GM12878 (cell line): ENCODE data around the gene IGF2BP2. TPM values are rescaled to one million over a fixed set of nuclear protein-coding genes. Genes with fewer than 3 reads are reported as not detected.

Experiments
- ATAC-seq: fragments of 200-7000 bp; cut with Tn5 transposase; 3 replicates; pipeline ENCODE4 v1.9.1; 2020; ENCODE audit warnings: mild to moderate bottlenecking, moderate library complexity
- BruUV-seq: library from RNA; stranded (reverse); fragments of 400-500 nt; replicated peaks from 2 replicates; lab custom pipeline; 2021; lab: Mats Ljungman, UMichigan
- CTCF ChIA-PET: fragments of 300-600 bp; sonication (Branson Sonifier 250); formaldehyde crosslinking; extraction: SDS; loops from one replicate; lab custom pipeline; 2021; ENCODE audit warnings: inconsistent platforms; lab: Yijun Ruan, JAX
- POLR2A ChIA-PET: fragments of 350-600 bp; formaldehyde crosslinking; extraction: SDS; loops from one replicate; lab custom pipeline; 2021; ENCODE audit warnings: inconsistent platforms; lab: Charles Lee
- RAD21 ChIA-PET: fragments of 300-600 bp; sonication (Branson Sonifier 250); formaldehyde crosslinking; loops from one replicate; lab custom pipeline; 2023; ENCODE audit warnings: antibody characterized with exemption; ENCODE audit not compliant: unreplicated experiment; lab: Charles Lee
- SMC1A ChIA-PET: fragments of 300-600 bp; sonication (Branson Sonifier 250); formaldehyde crosslinking; loops from one replicate; lab custom pipeline; 2023; ENCODE audit not compliant: unreplicated experiment, uncharacterized antibody; lab: Charles Lee
- DNase-seq: peaks from one replicate; pipeline ENCODE4 v3.0.0-alpha.2; 2011; ENCODE audit warnings: low read depth, low spot score
- FAIRE-seq: peaks from 3 replicates; lab custom pipeline; 2011; peaks lifted over from hg19 to GRCh38; lab: Jason Lieb, UNC
- H2AFZ ChIP-seq: 2 replicates; pipeline ENCODE4 v1.6.0; 2011; ENCODE audit warnings: low read depth, low read length, control low read depth; ENCODE audit not compliant: control insufficient read depth
- H3K27ac ChIP-seq: 2 replicates; pipeline ENCODE4 v1.5.1; 2011; ENCODE audit warnings: control low read depth; ENCODE audit not compliant: control insufficient read depth, insufficient read depth
- H3K27me3 ChIP-seq, 2 experiments: replicated peaks in 1 of 2; 2 replicates each; pipeline versions ENCODE4 v1.6.0 to v1.6.1; 2011; ENCODE audit warnings: low read length in 1 of 2; ENCODE audit not compliant: control insufficient read depth in 2 of 2, insufficient read depth in 2 of 2
- H3K36me3 ChIP-seq, 2 experiments: 2 replicates each; pipeline ENCODE4 v1.5.1; 2011; ENCODE audit warnings: low read length in 1 of 2; ENCODE audit not compliant: control insufficient read depth in 2 of 2, insufficient read depth in 2 of 2
- H3K4me1 ChIP-seq: 2 replicates; pipeline ENCODE4 v1.6.1; 2011; ENCODE audit warnings: mild to moderate bottlenecking, low read length, moderate library complexity, mixed read lengths; ENCODE audit not compliant: control insufficient read depth, insufficient read depth
- H3K4me2 ChIP-seq: 2 replicates; pipeline ENCODE4 v1.6.0; 2011; ENCODE audit warnings: control low read depth; ENCODE audit not compliant: control insufficient read depth, insufficient read depth
- H3K4me3 ChIP-seq: fragments of 200-600 bp; sonication (generic); 2 replicates; pipeline ENCODE4 v1.5.1; 2016
- H3K79me2 ChIP-seq: 2 replicates; pipeline ENCODE4 v1.6.0; 2011; ENCODE audit warnings: low read length; ENCODE audit not compliant: control insufficient read depth, insufficient read depth
- H3K9ac ChIP-seq: 2 replicates; pipeline ENCODE4 v1.8.0; 2011; ENCODE audit warnings: low read length, control low read depth, mixed read lengths; ENCODE audit not compliant: control insufficient read depth, insufficient read depth
- H3K9me3 ChIP-seq: replicated peaks from 3 replicates; pipeline ENCODE4 v1.5.1; 2011; ENCODE audit warnings: mild to moderate bottlenecking, low read length; ENCODE audit not compliant: control insufficient read depth, insufficient read depth
- H4K20me1 ChIP-seq: 2 replicates; pipeline ENCODE4 v1.6.0; 2011; ENCODE audit not compliant: control insufficient read depth, insufficient read depth
- BMI1 ChIP-seq: fragments of 450-650 bp; IDR thresholded peaks from 2 replicates; pipeline ENCODE4 v1.6.1; 2016; ENCODE audit warnings: mild to moderate bottlenecking, moderate library complexity, borderline replicate concordance
- CREM ChIP-seq: IDR thresholded peaks from 2 replicates; pipeline ENCODE4 v1.6.1; 2014; ENCODE audit warnings: antibody characterized with exemption, low read depth
- FOS ChIP-seq: IDR thresholded peaks from 3 replicates; pipeline ENCODE4 v1.6.1; 2011; ENCODE audit warnings: borderline replicate concordance; ENCODE audit not compliant: insufficient read length; ENCODE audit errors: extremely low read depth
- GABPA ChIP-seq: IDR thresholded peaks from 2 replicates; pipeline ENCODE4 v1.6.1; 2014; ENCODE audit warnings: antibody characterized with exemption, low read depth, mild to moderate bottlenecking, inconsistent platforms
- MEF2A ChIP-seq: IDR thresholded peaks from 2 replicates; pipeline ENCODE4 v1.6.1; 2011; ENCODE audit warnings: low read depth, mild to moderate bottlenecking, low read length, moderate library complexity; ENCODE audit not compliant: insufficient read depth
- MEF2B ChIP-seq: fragments of 450-650 bp; IDR thresholded peaks from 2 replicates; pipeline ENCODE4 v1.6.1; 2018; ENCODE audit warnings: mild to moderate bottlenecking, moderate library complexity; ENCODE audit not compliant: partially characterized antibody, poor library complexity, severe bottlenecking
- MTA2 ChIP-seq: fragments of 450-650 bp; IDR thresholded peaks from 2 replicates; pipeline ENCODE4 v1.6.1; 2016; ENCODE audit warnings: low read depth, mild to moderate bottlenecking, moderate library complexity
- MTA3 ChIP-seq: IDR thresholded peaks from 2 replicates; pipeline ENCODE4 v1.6.1; 2012; ENCODE audit warnings: low read length, inconsistent platforms, borderline replicate concordance
- MYB ChIP-seq: fragments of 150-350 bp; IDR thresholded peaks from 2 replicates; pipeline ENCODE4 v1.6.1; 2014; ENCODE audit warnings: mild to moderate bottlenecking, low read depth, low read length, borderline replicate concordance
- POLR2AphosphoS5 ChIP-seq: IDR thresholded peaks from 2 replicates; pipeline ENCODE4 v1.6.1; 2011; ENCODE audit warnings: mild to moderate bottlenecking, low read length, inconsistent platforms
- POU2F2 ChIP-seq: IDR thresholded peaks from 3 replicates; pipeline ENCODE4 v1.6.1; 2011; ENCODE audit warnings: low read depth, mild to moderate bottlenecking, low read length, borderline replicate concordance
- SPI1 ChIP-seq: IDR thresholded peaks from 2 replicates; pipeline ENCODE4 v1.6.1; 2011; ENCODE audit warnings: low read depth, mild to moderate bottlenecking, low read length, moderate library complexity, borderline replicate concordance; ENCODE audit not compliant: insufficient read depth
- STAT3 ChIP-seq: IDR thresholded peaks from 2 replicates; pipeline ENCODE4 v1.6.1; 2011; ENCODE audit warnings: low read depth, low read length, improper control_type of control experiment
- ZSCAN29 ChIP-seq: fragments of 450-650 bp; IDR thresholded peaks from 2 replicates; pipeline ENCODE4 v1.6.1; 2017; ENCODE audit warnings: mild to moderate bottlenecking, moderate library complexity
- WGBS: methylation state at CpG from one replicate; pipeline ENCODE4 v1.1.6; 2016; ENCODE audit warnings: low lambda C conversion rate; ENCODE audit not compliant: insufficient replicate concordance, insufficient coverage; ENCODE audit errors: missing lambda C conversion rate; 5-methylcytosine and 5-hydroxymethylcytosine counted together
- in situ Hi-C: fragments of 300-500 bp; cut with MboI; formaldehyde crosslinking; loops from 9 replicates; pipeline ENCODE4 v1.14.3; 2018; ENCODE audit warnings: mixed read lengths
- intact Hi-C: fragments of 100-400 bp; cut with micrococcal nuclease; formaldehyde crosslinking; loops from one replicate; pipeline ENCODE4 v1.14.2; 2022; ENCODE audit not compliant: unreplicated experiment
- polyA plus RNA-seq, 11 experiments: library from polyadenylated mRNA; depleted of rRNA in 4 of 11; unstranded in 6 of 11; stranded (reverse) in 5 of 11; fragments of >200 nt; fragmentation: Nextera tagmentation in 4 of 11; fragmentation: Illumina TruSeq in 1 of 11; extraction: Ambion mirVana in 4 of 11; extraction: Trizol in 1 of 11; gene quantifications; 1 replicate in 1 of 11; 2 replicates in 10 of 11; pipeline versions ENCODE4 v1.2.1 to v1.2.3, GENCODE V29; 2011 to 2016; ENCODE audit warnings: inconsistent platforms in 2 of 11, missing spikeins in 2 of 11, low read depth in 1 of 11
- total RNA-seq, 4 experiments: library from RNA; depleted of rRNA in 3 of 4; stranded (reverse); fragments of >200 nt in 3 of 4; fragmentation: Illumina TruSeq in 1 of 4; extraction: Trizol in 1 of 4; gene quantifications; 2 replicates each; pipeline versions ENCODE4 v1.2.1 to v1.2.3, GENCODE V29; 2013 to 2021
- TF ChIP-seq, protein P1 (sequence below): IDR thresholded peaks from 2 replicates; pipeline ENCODE4 v1.6.1; 2011; ENCODE audit warnings: low read depth, low read length, improper control_type of control experiment, borderline replicate concordance
- TF ChIP-seq, protein P2 (sequence below): fragments of 450-650 bp; IDR thresholded peaks from 2 replicates; pipeline ENCODE4 v1.6.1; 2014; ENCODE audit warnings: mild to moderate bottlenecking
- TF ChIP-seq, protein P3 (sequence below): fragments of 450-650 bp; conservative IDR thresholded peaks from 2 replicates; pipeline ENCODE4 v1.6.1; 2017; ENCODE audit warnings: mild to moderate bottlenecking, moderate library complexity

The IGF2BP2 gene
- total and polyA plus RNA-seq, 10 of the 15 experiments (the other 5 are each of a cell fraction or from before 2014, with no cell fraction given) = 0.25 to 0.72 TPM; not detected in 8

DNA sequence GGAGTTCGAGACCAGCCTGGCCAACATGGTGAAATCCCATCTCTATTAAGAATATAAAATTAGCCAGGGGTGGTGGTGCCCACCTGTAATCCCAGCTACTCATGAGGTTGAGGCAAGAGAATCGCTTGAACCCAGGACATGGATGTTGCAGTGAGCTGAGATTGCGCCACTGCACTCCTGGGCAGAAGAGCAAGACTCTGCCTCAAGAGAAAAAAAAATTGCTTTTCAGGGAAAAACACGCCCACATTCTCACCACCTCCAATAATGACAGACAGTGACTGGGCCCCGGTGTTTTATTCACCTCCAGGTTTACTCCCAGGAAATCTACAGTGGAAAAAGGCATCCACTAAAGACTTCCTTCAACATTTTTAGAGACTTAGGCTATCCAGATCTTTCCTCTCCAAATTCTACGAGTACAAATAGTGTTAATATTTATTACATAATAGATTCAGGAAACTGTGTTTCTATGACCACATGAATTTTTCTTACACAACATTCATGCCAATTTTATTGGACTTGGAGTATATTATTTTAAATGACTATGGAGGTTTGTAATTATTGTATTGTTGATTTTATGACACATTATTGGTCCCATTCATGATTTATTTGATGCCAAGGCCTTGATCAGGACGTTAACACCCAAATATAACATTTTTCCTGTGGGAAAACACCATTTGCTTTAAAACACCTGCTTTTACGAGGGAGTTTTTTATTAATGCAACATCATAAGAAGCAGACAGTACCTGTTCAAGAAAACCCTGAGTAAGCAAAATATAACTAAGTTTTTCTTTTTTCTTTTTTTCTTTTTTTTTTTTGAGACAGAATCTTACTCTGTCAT, 26.6 kb downstream of the IGF2BP2 start:
- no peaks in the 10 kb centered on the region for H3K79me2 ChIP-seq
- SMC1A ChIA-PET = no interaction called here
- DNase-seq (no peak), ATAC-seq (no peak), FAIRE-seq (no peak)
- no peak overlapping the region for H2AFZ ChIP-seq
- H3K9me3 ChIP-seq = no peaks in the 10 kb centered on the region
- H4K20me1 ChIP-seq = no peaks in the 10 kb centered on the region
- intact Hi-C loops = no loop called here
- BruUV-seq = no TSS peak
- no peaks in the 10 kb centered on the region for H3K36me3 ChIP-seq
- in situ Hi-C loops = no loop called here
- CTCF ChIA-PET = no interaction called here
- H3K4me2 ChIP-seq = no peak overlapping the region
- WGBS = 40% methylated on average over 8 of the region's 8 CpGs
- TF ChIP-seq, protein P1, sequence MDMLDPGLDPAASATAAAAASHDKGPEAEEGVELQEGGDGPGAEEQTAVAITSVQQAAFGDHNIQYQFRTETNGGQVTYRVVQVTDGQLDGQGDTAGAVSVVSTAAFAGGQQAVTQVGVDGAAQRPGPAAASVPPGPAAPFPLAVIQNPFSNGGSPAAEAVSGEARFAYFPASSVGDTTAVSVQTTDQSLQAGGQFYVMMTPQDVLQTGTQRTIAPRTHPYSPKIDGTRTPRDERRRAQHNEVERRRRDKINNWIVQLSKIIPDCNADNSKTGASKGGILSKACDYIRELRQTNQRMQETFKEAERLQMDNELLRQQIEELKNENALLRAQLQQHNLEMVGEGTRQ = no peak
- TF ChIP-seq GABPA (no peak), SPI1 (no peak), POLR2AphosphoS5 (no peak), CREM (no peak), BMI1 (no peak), MEF2A (no peak), STAT3 (no peak), FOS (no peak), MTA3 (no peak), MYB (no peak), POU2F2 (no peak), MTA2 (no peak), MEF2B (no peak), ZSCAN29 (no peak)
- TF ChIP-seq, protein P2, sequence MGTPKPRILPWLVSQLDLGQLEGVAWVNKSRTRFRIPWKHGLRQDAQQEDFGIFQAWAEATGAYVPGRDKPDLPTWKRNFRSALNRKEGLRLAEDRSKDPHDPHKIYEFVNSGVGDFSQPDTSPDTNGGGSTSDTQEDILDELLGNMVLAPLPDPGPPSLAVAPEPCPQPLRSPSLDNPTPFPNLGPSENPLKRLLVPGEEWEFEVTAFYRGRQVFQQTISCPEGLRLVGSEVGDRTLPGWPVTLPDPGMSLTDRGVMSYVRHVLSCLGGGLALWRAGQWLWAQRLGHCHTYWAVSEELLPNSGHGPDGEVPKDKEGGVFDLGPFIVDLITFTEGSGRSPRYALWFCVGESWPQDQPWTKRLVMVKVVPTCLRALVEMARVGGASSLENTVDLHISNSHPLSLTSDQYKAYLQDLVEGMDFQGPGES = no peak
- TF ChIP-seq, protein P3, sequence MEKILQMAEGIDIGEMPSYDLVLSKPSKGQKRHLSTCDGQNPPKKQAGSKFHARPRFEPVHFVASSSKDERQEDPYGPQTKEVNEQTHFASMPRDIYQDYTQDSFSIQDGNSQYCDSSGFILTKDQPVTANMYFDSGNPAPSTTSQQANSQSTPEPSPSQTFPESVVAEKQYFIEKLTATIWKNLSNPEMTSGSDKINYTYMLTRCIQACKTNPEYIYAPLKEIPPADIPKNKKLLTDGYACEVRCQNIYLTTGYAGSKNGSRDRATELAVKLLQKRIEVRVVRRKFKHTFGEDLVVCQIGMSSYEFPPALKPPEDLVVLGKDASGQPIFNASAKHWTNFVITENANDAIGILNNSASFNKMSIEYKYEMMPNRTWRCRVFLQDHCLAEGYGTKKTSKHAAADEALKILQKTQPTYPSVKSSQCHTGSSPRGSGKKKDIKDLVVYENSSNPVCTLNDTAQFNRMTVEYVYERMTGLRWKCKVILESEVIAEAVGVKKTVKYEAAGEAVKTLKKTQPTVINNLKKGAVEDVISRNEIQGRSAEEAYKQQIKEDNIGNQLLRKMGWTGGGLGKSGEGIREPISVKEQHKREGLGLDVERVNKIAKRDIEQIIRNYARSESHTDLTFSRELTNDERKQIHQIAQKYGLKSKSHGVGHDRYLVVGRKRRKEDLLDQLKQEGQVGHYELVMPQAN = no peak
- no peaks in the 10 kb centered on the region; a peak in 1 of 4 replicates for H3K27me3 ChIP-seq
- POLR2A ChIA-PET = no interaction called here
- H3K4me3 ChIP-seq = no peak overlapping the region
- no peaks in the 10 kb centered on the region for H3K4me1 ChIP-seq
- H3K9ac ChIP-seq = no peak overlapping the region
- RAD21 ChIA-PET = no interaction called here
- no peak overlapping the region for H3K27ac ChIP-seq
